ENCODE results near the gene MAML3.

MAML3 gene

GRCh38 chr4:140168936-140169335, 15.0 kb upstream of the MAML3 start:
- no peak overlapping the region for H3K9ac ChIP-seq (ENCODE audit: low read depth, low read length)

GRCh38 chr4:140168474-140168873, 14.5 kb upstream of the MAML3 start:
- H3K9ac ChIP-seq (ENCODE audit: low read depth, low read length): no peak overlapping the region
- no peaks in the 10 kb centered on the region for H3K9me3 ChIP-seq (ENCODE audit: control insufficient read depth, insufficient read depth, low read length)
- no peaks in the 10 kb centered on the region for H3K36me3 ChIP-seq (ENCODE audit: insufficient read depth, low read length)
- H3K4me1 ChIP-seq (ENCODE audit: insufficient read depth, low read length): no peaks in the 10 kb centered on the region

More at GRCh38 chr4:140168936-140169335, 15.0 kb upstream of the MAML3 start:
- Histone ChIP-seq H3K36me3 (ENCODE audit: insufficient read depth, low read length) (no peaks in the 10 kb centered on the region), H3K4me1 (ENCODE audit: insufficient read depth, low read length) (no peaks in the 10 kb centered on the region), H3K9me3 (ENCODE audit: control insufficient read depth, insufficient read depth, low read length) (no peaks in the 10 kb centered on the region)

- Histone ChIP-seq H3K36me3 (ENCODE audit: insufficient read depth, low read length) (no peaks in the 10 kb centered on the region), H3K9me3 (ENCODE audit: control insufficient read depth, insufficient read depth, low read length) (no peaks in the 10 kb centered on the region), H3K9ac (ENCODE audit: low read depth, low read length) (no peak overlapping the region), H3K4me1 (ENCODE audit: insufficient read depth, low read length) (peaks cover 4% of the 10 kb centered on the region; the same call in 1 of the 2 replicates)
These were observed 9.2 kb upstream of the MAML3 start for GRCh38 chr4:140163029-140163810.

GRCh38 chr4:140162596-140162995, 8.6 kb upstream of the MAML3 start:
- Histone ChIP-seq H3K36me3 (ENCODE audit: insufficient read depth, low read length) (no peaks in the 10 kb centered on the region), H3K9ac (ENCODE audit: low read depth, low read length) (no peak overlapping the region), H3K9me3 (ENCODE audit: control insufficient read depth, insufficient read depth, low read length) (no peaks in the 10 kb centered on the region), H3K4me1 (ENCODE audit: insufficient read depth, low read length) (peaks cover 4% of the 10 kb centered on the region; the same call in 1 of the 2 replicates)

- Histone ChIP-seq H3K9me3 (ENCODE audit: control insufficient read depth, insufficient read depth, low read length) (no peaks in the 10 kb centered on the region), H3K9ac (ENCODE audit: low read depth, low read length) (no peak overlapping the region), H3K4me1 (ENCODE audit: insufficient read depth, low read length) (peaks cover 4% of the 10 kb centered on the region; the same call in 1 of the 2 replicates), H3K36me3 (ENCODE audit: insufficient read depth, low read length) (no peaks in the 10 kb centered on the region)
These were observed 4.5 kb upstream of the MAML3 start for GRCh38 chr4:140158365-140159030.

GRCh38 chr4:140157341-140157740, 3.4 kb upstream of the MAML3 start:
- H3K4me1 ChIP-seq (ENCODE audit: insufficient read depth, low read length): no peaks in the 10 kb centered on the region
- no peaks in the 10 kb centered on the region for H3K36me3 ChIP-seq (ENCODE audit: insufficient read depth, low read length)
- no peak overlapping the region for H3K9ac ChIP-seq (ENCODE audit: low read depth, low read length)

GRCh38 chr4:140156529-140157171, 2.7 kb upstream of the MAML3 start:
- Histone ChIP-seq H3K9me3 (ENCODE audit: control insufficient read depth, insufficient read depth, low read length) (no peaks in the 10 kb centered on the region), H3K4me1 (ENCODE audit: insufficient read depth, low read length) (no peaks in the 10 kb centered on the region), H3K9ac (ENCODE audit: low read depth, low read length) (no peak overlapping the region), H3K36me3 (ENCODE audit: insufficient read depth, low read length) (no peaks in the 10 kb centered on the region)

More at GRCh38 chr4:140157341-140157740, 3.4 kb upstream of the MAML3 start:
- H3K9me3 ChIP-seq (ENCODE audit: control insufficient read depth, insufficient read depth, low read length): no peaks in the 10 kb centered on the region

GRCh38 chr4:140154572-140154891, 548 bp upstream of the MAML3 start:
- H3K9ac ChIP-seq (ENCODE audit: low read depth, low read length): peak overlapping the region; percentile 94
- H3K9me3 ChIP-seq (ENCODE audit: control insufficient read depth, insufficient read depth, low read length): no peaks in the 10 kb centered on the region
- no peaks in the 10 kb centered on the region for H3K36me3 ChIP-seq (ENCODE audit: insufficient read depth, low read length)
- peaks cover 5% of the 10 kb centered on the region for H3K4me1 ChIP-seq (ENCODE audit: insufficient read depth, low read length)

- Histone ChIP-seq H3K9ac (ENCODE audit: low read depth, low read length) (peak overlapping the region; percentile 94), H3K36me3 (ENCODE audit: insufficient read depth, low read length) (no peaks in the 10 kb centered on the region), H3K4me1 (ENCODE audit: insufficient read depth, low read length) (peaks cover 8% of the 10 kb centered on the region), H3K9me3 (ENCODE audit: control insufficient read depth, insufficient read depth, low read length) (no peaks in the 10 kb centered on the region)
These were observed 616 bp downstream of the MAML3 start for GRCh38 chr4:140153419-140153717.

- Histone ChIP-seq H3K36me3 (ENCODE audit: insufficient read depth, low read length) (no peaks in the 10 kb centered on the region), H3K4me1 (ENCODE audit: insufficient read depth, low read length) (peaks cover 8% of the 10 kb centered on the region), H3K9me3 (ENCODE audit: control insufficient read depth, insufficient read depth, low read length) (no peaks in the 10 kb centered on the region), H3K9ac (ENCODE audit: low read depth, low read length) (peak overlapping the region; percentile 94)
These were observed 1.1 kb downstream of the MAML3 start for GRCh38 chr4:140152751-140153418.

- Histone ChIP-seq H3K4me1 (ENCODE audit: insufficient read depth, low read length) (peaks cover 8% of the 10 kb centered on the region), H3K36me3 (ENCODE audit: insufficient read depth, low read length) (no peaks in the 10 kb centered on the region), H3K9ac (ENCODE audit: low read depth, low read length) (peak overlapping the region; percentile 94), H3K9me3 (ENCODE audit: control insufficient read depth, insufficient read depth, low read length) (no peaks in the 10 kb centered on the region)
These were observed 1.8 kb downstream of the MAML3 start for GRCh38 chr4:140152013-140152703.

GRCh38 chr4:140151699-140152012, 2.3 kb downstream of the MAML3 start:
- H3K4me1 ChIP-seq (ENCODE audit: insufficient read depth, low read length): peaks cover 8% of the 10 kb centered on the region
- H3K9ac ChIP-seq (ENCODE audit: low read depth, low read length): peak overlapping the region; percentile 94
- H3K36me3 ChIP-seq (ENCODE audit: insufficient read depth, low read length): no peaks in the 10 kb centered on the region
- H3K9me3 ChIP-seq (ENCODE audit: control insufficient read depth, insufficient read depth, low read length): no peaks in the 10 kb centered on the region

GRCh38 chr4:140150886-140151698, 2.9 kb downstream of the MAML3 start:
- peaks cover 8% of the 10 kb centered on the region for H3K4me1 ChIP-seq (ENCODE audit: insufficient read depth, low read length)
- H3K9me3 ChIP-seq (ENCODE audit: control insufficient read depth, insufficient read depth, low read length): no peaks in the 10 kb centered on the region
- no peaks in the 10 kb centered on the region for H3K36me3 ChIP-seq (ENCODE audit: insufficient read depth, low read length)
- H3K9ac ChIP-seq (ENCODE audit: low read depth, low read length): peak overlapping the region; percentile 94

- Histone ChIP-seq H3K9ac (ENCODE audit: low read depth, low read length) (peak overlapping the region; percentile 94), H3K36me3 (ENCODE audit: insufficient read depth, low read length) (no peaks in the 10 kb centered on the region), H3K9me3 (ENCODE audit: control insufficient read depth, insufficient read depth, low read length) (no peaks in the 10 kb centered on the region), H3K4me1 (ENCODE audit: insufficient read depth, low read length) (peaks cover 8% of the 10 kb centered on the region)
These were observed 3.4 kb downstream of the MAML3 start for GRCh38 chr4:140150636-140150885.
